Stimulated activated CD8-positive, alpha-beta memory T cell treated with anti-CD3 and anti-CD28 coated beads, Interleukin-4, amount 100 ng/mL, for 4 hours (primary cell): Measurements from ENCODE around the gene SEMA5A.

Source experiments
- DNase-seq, 2 donors: peaks; one replicate each; pipeline ENCODE4 v3.0.0-alpha.2; 2020; ENCODE audit warnings: low read depth in 2 of 2, low spot score in 1 of 2

SEMA5A gene

GRCh38 chr5:9233712-9234111, 312.2 kb downstream of the SEMA5A start:
- no peak for DNase-seq

GRCh38 chr5:9233035-9233434, 312.8 kb downstream of the SEMA5A start:
- no peak for DNase-seq

- DNase-seq = no peak
Measured at GRCh38 chr5:9231842-9232241, 314.0 kb downstream of the SEMA5A start.

GRCh38 chr5:9230355-9230754, 315.5 kb downstream of the SEMA5A start:
- DNase-seq = no peak

GRCh38 chr5:9226016-9226536, 319.8 kb downstream of the SEMA5A start:
- no peak for DNase-seq

GRCh38 chr5:9222054-9222976, 323.6 kb downstream of the SEMA5A start:
- no peak for DNase-seq

GRCh38 chr5:9218358-9218757, 327.5 kb downstream of the SEMA5A start:
- DNase-seq = no peak

GRCh38 chr5:9212605-9213004, 333.3 kb downstream of the SEMA5A start:
- no peak for DNase-seq

- no peak for DNase-seq
Measured at GRCh38 chr5:9209846-9210492, 335.9 kb downstream of the SEMA5A start.

GRCh38 chr5:9207817-9208418, 338.0 kb downstream of the SEMA5A start:
- no peak for DNase-seq

- no peak for DNase-seq
Measured at GRCh38 chr5:9202636-9203035, 343.2 kb downstream of the SEMA5A start.

GRCh38 chr5:9201761-9202160, 344.1 kb downstream of the SEMA5A start:
- DNase-seq = no peak

- no peak for DNase-seq
Measured at GRCh38 chr5:9201011-9201410, 344.9 kb downstream of the SEMA5A start.

- no peak for DNase-seq
Measured at GRCh38 chr5:9198394-9198793, 347.5 kb downstream of the SEMA5A start.

- no peak for DNase-seq
Measured at GRCh38 chr5:9197881-9198260, 348.0 kb downstream of the SEMA5A start.

GRCh38 chr5:9196403-9197227, 349.3 kb downstream of the SEMA5A start:
- DNase-seq = no peak

- DNase-seq = no peak
Measured at GRCh38 chr5:9194509-9194908, 351.4 kb downstream of the SEMA5A start.

- DNase-seq = no peak
Measured at GRCh38 chr5:9192266-9192665, 353.6 kb downstream of the SEMA5A start.

GRCh38 chr5:9189681-9190080, 356.2 kb downstream of the SEMA5A start:
- no peak for DNase-seq

GRCh38 chr5:9188956-9189355, 356.9 kb downstream of the SEMA5A start:
- DNase-seq = no peak

- no peak for DNase-seq
Measured at GRCh38 chr5:9188131-9188530, 357.7 kb downstream of the SEMA5A start.
